WI38 (cell line): ENCODE results near the gene UGT2B7.

Experiments used
- H3K4me3 ChIP-seq: 2 replicates; pipeline ENCODE4 v1.5.1; 2011; ENCODE audit warnings: low read depth, mild to moderate bottlenecking, control low read depth, low read length
- TF ChIP-seq, protein P1 (sequence below): IDR thresholded peaks from 2 replicates; pipeline ENCODE4 v1.5.1; 2012; ENCODE audit warnings: low read depth, mild to moderate bottlenecking, control low read depth, low read length

Gene UGT2B7

DNA sequence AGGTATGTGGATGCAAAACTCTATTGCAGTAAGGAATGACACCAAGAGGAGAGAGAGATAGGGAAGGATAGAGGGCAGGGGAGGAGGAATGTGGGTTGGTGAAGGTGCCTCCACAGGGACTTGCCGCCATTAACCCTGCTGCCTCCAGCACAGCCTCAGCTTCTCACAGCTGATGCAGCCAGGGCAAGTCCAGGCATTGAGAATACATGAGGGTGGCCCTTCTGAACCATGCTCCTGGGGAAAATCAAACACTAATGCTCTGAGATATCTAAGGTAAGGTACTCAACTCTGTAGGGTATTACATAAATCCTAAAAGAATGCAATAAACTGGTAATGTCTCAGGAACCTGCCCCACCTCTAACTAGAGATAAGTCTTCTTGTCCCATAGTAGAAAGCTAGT, 28.7 kb downstream of the UGT2B7 start:
- H3K4me3 ChIP-seq, result no peak overlapping the region
- TF ChIP-seq, protein P1, sequence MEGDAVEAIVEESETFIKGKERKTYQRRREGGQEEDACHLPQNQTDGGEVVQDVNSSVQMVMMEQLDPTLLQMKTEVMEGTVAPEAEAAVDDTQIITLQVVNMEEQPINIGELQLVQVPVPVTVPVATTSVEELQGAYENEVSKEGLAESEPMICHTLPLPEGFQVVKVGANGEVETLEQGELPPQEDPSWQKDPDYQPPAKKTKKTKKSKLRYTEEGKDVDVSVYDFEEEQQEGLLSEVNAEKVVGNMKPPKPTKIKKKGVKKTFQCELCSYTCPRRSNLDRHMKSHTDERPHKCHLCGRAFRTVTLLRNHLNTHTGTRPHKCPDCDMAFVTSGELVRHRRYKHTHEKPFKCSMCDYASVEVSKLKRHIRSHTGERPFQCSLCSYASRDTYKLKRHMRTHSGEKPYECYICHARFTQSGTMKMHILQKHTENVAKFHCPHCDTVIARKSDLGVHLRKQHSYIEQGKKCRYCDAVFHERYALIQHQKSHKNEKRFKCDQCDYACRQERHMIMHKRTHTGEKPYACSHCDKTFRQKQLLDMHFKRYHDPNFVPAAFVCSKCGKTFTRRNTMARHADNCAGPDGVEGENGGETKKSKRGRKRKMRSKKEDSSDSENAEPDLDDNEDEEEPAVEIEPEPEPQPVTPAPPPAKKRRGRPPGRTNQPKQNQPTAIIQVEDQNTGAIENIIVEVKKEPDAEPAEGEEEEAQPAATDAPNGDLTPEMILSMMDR, result no peak

DNA sequence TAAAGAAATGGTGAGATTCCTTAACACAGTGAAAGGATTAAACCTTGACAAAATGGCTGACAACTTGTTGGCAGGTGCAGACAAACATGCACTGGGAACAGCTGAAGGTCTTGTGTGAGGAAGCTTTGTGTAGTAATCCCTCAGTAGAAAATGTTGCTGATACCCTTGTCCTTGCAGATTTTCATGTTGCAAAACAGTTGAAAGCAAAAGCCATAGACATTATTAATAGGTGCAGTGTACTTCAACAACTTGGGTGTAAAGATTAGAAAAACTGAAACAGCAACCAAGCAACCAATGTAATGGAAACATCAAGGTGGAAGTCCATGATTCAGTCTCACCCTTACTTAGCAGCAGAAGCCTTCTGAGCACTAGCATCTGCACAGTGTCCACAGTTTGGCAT, 29.8 kb downstream of the UGT2B7 start:
- TF ChIP-seq, protein P1, result no peak
- no peak overlapping the region for H3K4me3 ChIP-seq

DNA sequence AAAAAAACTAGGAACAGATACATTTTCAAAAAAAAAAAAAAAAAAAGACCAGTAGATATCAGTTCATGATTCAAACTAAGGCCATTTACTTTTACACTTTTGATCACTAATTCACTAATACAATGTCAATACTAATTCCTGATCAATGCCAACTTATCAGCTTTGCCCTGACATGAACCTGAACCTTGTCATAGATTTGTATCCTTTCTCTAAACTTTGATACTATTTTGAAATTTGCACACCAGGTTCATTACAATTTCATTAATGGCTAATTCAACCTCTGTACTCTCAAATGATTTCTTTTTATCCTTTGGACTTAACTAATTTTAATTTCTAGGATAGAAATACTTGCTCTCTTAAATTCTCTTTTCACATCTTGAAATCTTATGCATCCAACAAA, 37.7 kb downstream of the UGT2B7 start:
- TF ChIP-seq, protein P1, result no peak
- no peak overlapping the region for H3K4me3 ChIP-seq

DNA sequence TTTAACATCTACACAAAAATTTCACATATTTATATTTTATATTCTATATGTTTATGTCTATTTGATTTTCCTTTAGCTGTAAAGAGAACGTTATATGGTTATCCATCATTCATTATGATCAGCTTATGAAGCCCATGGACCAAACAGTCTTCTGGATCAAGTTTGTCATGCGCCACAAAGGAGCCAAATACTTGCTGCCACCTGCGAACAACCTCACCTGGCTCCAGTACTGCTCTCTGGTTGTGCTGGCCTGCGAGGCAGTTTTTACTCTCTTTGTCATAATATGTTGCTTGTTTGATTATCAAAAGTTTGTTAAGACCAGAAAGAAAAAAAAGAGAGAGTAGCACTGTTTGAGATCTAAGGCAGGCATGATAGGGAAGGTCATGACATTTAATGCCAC, 38.2 kb downstream of the UGT2B7 start:
- no peak overlapping the region for H3K4me3 ChIP-seq
- TF ChIP-seq, protein P1, result no peak

DNA sequence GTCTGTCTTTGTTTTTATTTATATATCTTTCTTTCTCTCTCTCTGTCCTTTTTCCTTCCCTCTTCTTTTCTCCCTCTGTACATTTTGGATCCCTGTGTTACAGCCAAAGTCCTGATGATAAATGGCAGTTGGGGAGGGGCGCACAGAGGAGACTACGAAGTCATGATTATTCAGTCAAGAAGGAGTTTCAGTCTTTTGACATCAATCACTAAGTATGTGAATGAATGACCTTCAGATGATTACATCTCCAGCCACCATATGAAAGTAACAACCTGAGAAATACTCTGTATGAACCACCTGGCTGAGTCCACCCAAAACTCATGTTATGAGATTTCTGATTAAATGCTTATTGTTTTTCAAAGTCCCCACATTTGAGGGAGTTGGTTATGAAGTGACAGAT, 45.0 kb downstream of the UGT2B7 start:
- TF ChIP-seq, protein P1, result no peak
- H3K4me3 ChIP-seq, result no peak overlapping the region

DNA sequence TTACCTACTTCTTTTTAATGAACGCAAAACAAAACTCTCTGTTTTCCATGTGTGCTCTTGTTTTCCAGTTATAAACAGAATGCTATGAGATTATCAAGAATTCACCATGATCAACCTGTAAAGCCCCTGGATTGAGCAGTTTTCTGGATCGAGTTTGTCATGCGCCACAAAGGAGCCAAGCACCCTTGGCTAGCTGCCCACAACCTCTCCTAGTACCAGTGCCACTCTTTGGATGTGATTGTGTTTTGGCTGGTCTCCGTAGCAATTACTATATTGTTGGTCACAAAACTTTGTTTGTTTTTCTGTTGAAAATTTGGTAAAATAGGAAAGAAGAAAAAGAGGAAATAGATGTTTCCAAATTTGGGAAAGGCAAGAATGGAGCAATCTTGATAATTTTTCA, 51.1 kb downstream of the UGT2B7 start:
- no peak overlapping the region for H3K4me3 ChIP-seq
- TF ChIP-seq, protein P1, result no peak

DNA sequence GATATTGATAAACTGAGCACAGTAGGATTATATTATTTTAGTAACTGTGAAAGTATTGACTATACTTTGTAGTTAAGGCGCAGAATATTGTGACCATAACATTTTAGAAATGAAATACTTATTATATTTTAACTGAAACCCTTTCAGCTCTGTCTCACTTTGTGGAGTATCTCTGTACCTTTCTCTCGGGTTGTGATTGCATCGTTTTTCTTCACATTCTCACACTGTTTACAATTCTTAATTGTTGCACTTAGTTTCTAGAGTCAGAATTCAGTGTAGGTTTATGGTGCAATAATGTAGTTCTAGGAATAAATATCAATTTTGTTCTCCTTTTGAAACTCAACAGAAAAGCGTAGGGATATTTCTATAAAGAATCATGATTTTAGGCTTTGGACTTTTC, 57.7 kb downstream of the UGT2B7 start:
- H3K4me3 ChIP-seq, result no peak overlapping the region
- TF ChIP-seq, protein P1, result no peak
